ENCODE data around the gene CNTN4.

CNTN4 gene

GRCh38 chr3:2148561-2149340 is 50.1 kb downstream of the CNTN4 start:
- no peak for FAIRE-seq

GRCh38 chr3:2153053-2153452 is 54.4 kb downstream of the CNTN4 start:
- FAIRE-seq (no peak), DNase-seq (ENCODE audit: low spot score) (no peak)

More at GRCh38 chr3:2148561-2149340, 50.1 kb downstream of the CNTN4 start:
- no peak for DNase-seq (ENCODE audit: low spot score)

GRCh38 chr3:2153547-2153946 is 54.9 kb downstream of the CNTN4 start:
- FAIRE-seq, result no peak

GRCh38 chr3:2154621-2155020 is 56.0 kb downstream of the CNTN4 start:
- FAIRE-seq (no peak), DNase-seq (ENCODE audit: low spot score) (no peak)

More at GRCh38 chr3:2153547-2153946, 54.9 kb downstream of the CNTN4 start:
- no peak for DNase-seq (ENCODE audit: low spot score)

GRCh38 chr3:2156244-2156847 is 57.7 kb downstream of the CNTN4 start:
- FAIRE-seq (no peak), DNase-seq (ENCODE audit: low spot score) (peak; percentile 69)

GRCh38 chr3:2158828-2159227 is 60.2 kb downstream of the CNTN4 start:
- DNase-seq (ENCODE audit: low spot score) (no peak), FAIRE-seq (no peak)

- FAIRE-seq (no peak), DNase-seq (ENCODE audit: low spot score) (no peak)
Measured at GRCh38 chr3:2166552-2166951, 67.9 kb downstream of the CNTN4 start.

GRCh38 chr3:2172561-2173171 is 74.0 kb downstream of the CNTN4 start:
- FAIRE-seq (no peak), DNase-seq (ENCODE audit: low spot score) (no peak)

- DNase-seq (ENCODE audit: low spot score) (no peak), FAIRE-seq (no peak)
Measured at GRCh38 chr3:2180634-2181033, 82.0 kb downstream of the CNTN4 start.

GRCh38 chr3:2198776-2199279 is 100.2 kb downstream of the CNTN4 start:
- no peak for FAIRE-seq

GRCh38 chr3:2204054-2204453 is 105.4 kb downstream of the CNTN4 start:
- FAIRE-seq, result no peak
- no peak for DNase-seq (ENCODE audit: low spot score)

More at GRCh38 chr3:2198776-2199279, 100.2 kb downstream of the CNTN4 start:
- DNase-seq (ENCODE audit: low spot score), result no peak

- no peak for DNase-seq (ENCODE audit: low spot score)
- FAIRE-seq, result no peak
Measured at GRCh38 chr3:2205692-2206091, 107.0 kb downstream of the CNTN4 start.

GRCh38 chr3:2206536-2206935 is 107.9 kb downstream of the CNTN4 start:
- DNase-seq (ENCODE audit: low spot score) (no peak), FAIRE-seq (no peak)

- no peak for FAIRE-seq
- no peak for DNase-seq (ENCODE audit: low spot score)
Measured at GRCh38 chr3:2211568-2211967, 112.9 kb downstream of the CNTN4 start.

GRCh38 chr3:2212206-2212605 is 113.5 kb downstream of the CNTN4 start:
- DNase-seq (ENCODE audit: low spot score) (no peak), FAIRE-seq (no peak)

- FAIRE-seq (no peak), DNase-seq (ENCODE audit: low spot score) (no peak)
Measured at GRCh38 chr3:2218375-2218774, 119.7 kb downstream of the CNTN4 start.

- no peak for FAIRE-seq
- no peak for DNase-seq (ENCODE audit: low spot score)
Measured at GRCh38 chr3:2218816-2219215, 120.2 kb downstream of the CNTN4 start.

- FAIRE-seq (no peak), DNase-seq (ENCODE audit: low spot score) (no peak)
Measured at GRCh38 chr3:2236203-2236602, 137.5 kb downstream of the CNTN4 start.

- DNase-seq (ENCODE audit: low spot score) (no peak), FAIRE-seq (no peak)
Measured at GRCh38 chr3:2244137-2244536, 145.5 kb downstream of the CNTN4 start.

GRCh38 chr3:2246873-2247648 is 148.4 kb downstream of the CNTN4 start:
- FAIRE-seq (no peak), DNase-seq (ENCODE audit: low spot score) (no peak)

GRCh38 chr3:2247831-2248230 is 149.2 kb downstream of the CNTN4 start:
- FAIRE-seq (no peak), DNase-seq (ENCODE audit: low spot score) (no peak)

- no peak for FAIRE-seq
- no peak for DNase-seq (ENCODE audit: low spot score)
Measured at GRCh38 chr3:2250783-2251182, 152.1 kb downstream of the CNTN4 start.
